Hematopoietic multipotent progenitor cell treated with erythropoietin and hydrocortisone succinate and interleukin-3 and kit ligand, for 4 days (in vitro differentiated cells): ENCODE data around the gene CD151.

Experiments
- DNase-seq: peaks from one replicate; pipeline ENCODE4 v3.0.0-alpha.2; 2015

The CD151 gene

DNA sequence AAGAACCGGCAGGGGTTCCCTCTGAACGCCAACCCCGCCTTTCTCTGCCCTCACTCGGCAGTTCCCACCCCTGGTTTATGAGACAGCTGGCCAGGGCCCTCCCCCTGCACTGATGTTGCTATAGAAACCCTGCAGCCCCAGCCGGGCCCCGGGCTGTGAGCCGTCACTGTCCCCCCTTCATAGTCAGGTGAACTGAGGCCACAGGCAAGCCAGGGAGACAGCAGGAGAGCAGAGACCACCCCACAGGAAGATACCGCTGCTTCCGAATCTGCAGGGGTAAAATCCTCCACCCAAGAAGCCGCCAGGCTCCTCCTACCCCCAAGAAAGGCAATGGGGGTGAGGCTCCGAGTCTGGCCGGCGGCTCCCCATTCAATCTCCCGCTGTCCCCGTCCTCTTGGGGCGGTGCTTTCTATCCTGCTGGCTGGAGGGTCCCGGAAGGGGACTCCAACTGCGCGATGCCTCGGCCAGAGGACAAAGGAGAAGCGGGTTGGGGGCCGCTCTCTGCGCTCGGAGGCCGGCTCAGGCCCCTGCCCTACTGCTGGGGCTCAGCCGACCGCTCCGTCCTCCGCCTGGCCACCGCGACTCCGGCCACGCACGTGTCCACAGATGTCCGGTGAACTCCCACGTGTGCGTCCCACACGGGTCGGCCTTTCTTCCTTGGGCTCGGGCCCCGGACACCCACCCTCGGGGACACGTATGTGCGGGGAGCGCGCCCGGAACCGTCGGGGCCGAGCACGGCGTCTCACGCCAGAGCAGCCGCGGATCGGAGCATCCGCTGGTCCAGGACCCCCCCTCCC, 35.3 kb upstream of the CD151 start:
- peak; percentile 90 for DNase-seq

- DNase-seq, result peak; percentile 92
These were observed 34.5 kb upstream of the CD151 start, which contains the start of gene SLC25A22 for GRCh38 chr11:798093-798713. Gene SLC25A22, minus strand, starts transcription at chr11:798281. Its CDS starts 3,275 bp downstream, at chr11:795006.

GRCh38 chr11:799641-800316, 33.0 kb upstream of the CD151 start:
- no peak for DNase-seq

GRCh38 chr11:800473-800872, 32.3 kb upstream of the CD151 start:
- no peak for DNase-seq

DNA sequence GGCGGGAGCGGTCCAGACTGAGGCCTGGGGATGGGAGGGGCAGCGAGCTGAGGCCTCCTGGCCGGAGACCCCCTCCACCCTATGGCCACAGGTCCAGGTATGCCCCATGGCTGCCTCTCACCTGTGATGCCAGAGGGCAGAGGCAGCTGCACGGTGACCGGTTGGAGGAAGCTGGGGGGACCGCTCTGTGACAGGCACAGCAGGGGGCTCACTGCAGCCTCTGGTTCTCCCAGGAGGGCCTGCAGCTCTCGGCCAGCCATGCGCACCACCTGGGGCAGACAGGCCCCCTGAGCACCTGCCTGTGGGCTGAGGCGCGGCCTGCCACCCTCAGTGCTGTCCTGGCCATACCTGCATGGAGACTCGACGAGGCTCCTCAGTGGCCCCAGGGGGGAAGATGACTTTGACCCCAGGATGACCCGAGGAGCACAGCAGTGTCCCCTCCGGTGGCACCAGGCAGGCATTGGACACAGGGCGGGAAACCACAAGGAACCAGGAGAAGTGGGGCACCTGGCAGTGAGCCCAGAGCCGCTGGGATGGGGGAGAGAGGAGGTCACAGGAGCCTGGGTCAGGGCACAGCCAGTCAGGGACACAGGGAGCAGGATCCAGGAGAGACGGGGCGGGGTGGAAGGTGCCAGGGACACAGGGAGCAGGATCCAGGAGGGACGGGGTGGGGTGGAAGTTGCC, 31.5 kb upstream of the CD151 start:
- no peak for DNase-seq

DNA sequence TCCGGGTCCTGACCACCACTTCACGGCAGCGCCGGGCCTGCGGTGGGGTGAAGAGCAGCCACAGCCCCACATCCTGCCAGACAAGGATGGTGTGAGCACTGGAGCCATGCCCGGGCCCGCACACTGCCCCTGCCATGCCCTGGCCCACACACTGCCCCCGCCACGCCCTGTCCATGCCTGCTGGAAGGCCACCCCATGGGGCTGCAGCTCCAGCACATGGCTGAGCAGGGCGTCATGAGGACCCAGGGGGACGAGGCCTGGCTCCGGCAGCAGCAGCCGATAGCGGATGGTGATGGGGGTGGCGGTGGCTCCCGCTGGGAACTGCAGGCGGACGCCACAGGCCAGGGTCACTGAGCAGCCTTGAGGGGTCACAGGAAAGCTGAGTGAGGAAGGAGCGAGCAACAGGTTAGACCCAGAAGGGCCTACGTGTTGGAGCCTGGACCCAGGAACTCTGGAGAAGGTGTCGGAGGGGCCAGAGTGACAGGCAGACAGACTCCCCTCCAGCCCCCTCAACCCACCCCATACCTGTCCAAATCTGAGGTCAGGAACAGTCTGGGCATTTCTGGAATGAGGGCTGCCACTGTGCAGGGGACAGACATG, 30.6 kb upstream of the CD151 start:
- DNase-seq, result no peak

DNA sequence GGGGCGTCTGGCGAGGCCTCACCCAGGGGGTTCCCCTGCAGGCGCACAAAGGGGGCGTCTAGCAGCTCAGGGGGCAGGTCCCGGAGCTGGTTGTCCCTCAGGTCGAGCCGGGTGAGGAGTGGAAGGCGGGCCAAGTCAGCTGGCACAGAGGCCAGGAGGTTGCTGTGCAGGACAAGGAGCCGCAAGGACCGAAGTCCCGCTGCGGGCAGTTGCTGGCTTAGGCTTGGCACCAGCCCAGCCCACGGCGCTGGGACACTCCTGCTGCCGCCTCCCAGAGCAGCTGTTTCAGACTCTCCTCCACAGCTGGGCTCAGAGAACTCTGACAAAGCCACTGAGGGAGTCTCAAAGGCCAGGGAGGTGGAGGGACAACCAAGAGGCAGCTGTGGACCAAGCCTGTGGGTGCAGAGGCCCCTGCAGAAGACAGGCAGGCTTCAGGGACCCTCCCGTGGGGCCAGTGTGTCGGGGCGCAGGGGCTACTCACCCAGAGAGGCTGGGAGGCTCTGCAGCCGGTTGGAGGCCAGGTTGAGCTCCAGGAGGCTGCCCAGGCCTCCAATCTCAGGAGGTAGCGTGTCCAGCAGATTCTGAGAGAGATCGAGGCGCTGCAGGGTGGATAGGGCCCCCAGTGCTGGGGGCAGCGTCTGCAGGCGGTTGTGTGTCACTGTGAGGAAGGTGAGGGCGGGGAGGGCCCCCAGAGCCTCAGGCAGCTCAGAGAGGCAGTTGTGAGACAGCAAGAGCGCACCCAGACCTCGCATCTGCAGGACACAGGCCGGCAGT, 29.9 kb upstream of the CD151 start:
- DNase-seq, result no peak

DNA sequence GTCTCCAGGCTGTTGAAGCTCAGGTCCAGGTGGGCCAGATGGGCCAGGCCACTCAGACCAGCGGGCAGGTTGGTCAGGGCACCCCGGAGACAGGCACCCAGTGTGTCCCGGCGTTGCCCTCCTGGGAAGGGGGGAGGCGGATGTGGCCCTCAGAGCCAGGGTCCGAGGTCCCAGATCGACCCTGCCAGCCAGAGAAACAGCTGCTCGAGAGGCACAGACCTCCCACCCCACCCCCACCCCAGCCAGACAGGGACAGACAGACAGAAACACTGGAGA, 29.3 kb upstream of the CD151 start:
- DNase-seq, result no peak

DNA sequence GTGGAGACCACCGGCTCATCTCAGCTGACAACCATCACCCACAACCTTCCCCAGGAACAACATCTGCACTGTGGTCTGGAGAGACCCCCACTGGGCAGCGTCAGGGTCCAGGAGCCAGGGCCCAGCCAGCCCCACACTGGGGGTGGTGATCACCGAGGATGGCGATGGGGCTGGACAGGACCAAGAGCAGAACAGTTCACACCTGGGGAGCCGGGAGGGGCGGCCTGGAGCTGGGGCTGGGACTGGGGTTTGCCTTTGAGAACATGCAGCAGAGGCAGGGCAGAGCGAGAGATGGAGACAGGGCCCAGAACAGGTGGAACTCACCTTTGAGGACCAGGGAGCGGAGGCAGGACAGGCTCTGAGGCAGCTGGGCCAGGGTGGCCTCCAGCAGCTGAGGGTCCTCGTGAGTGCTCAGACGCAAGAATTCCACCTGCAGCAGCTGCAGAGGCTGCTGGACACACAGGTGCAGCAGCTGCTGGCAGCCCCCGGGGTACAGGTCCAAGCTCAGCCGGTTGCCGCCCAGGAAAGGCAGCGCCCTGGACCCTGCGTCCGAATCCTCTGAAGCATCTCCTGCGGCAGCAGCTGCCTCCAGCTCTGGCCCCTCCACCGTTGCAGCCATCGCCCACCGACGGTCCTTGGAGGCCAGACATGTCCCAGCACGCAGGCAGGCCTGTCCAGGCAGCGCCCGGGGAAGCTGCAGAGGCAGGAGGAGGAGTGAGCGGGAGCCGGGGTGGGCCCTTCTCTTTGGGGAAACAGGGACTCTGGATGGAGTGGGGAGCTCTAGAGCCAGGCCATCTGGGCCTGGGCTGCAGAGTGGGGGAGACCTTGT, 28.8 kb upstream of the CD151 start:
- no peak for DNase-seq

DNA sequence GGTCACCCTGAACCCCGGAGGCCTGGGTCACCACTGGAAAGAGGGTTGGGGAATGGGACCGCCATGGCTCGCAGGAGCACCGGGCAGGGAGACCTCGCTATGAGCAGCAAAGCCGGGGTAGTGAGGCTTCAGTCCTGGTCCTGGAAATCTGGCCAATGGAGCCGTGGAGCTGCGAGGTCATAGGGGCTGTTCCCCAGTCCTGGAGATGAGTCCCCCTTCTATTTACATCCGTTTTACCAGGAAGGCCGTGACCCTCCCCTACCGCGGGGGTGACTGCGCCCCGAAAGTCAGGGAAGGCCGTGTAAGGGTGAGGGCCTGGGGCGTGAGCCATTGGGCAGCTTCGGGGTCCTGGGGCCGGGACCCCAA, 28.2 kb upstream of the CD151 start:
- no peak for DNase-seq

- DNase-seq, result peak; percentile 56
These were observed 24.1 kb upstream of the CD151 start for GRCh38 chr11:808427-809286.

- peak; percentile 99 for DNase-seq
These were observed 23.3 kb upstream of the CD151 start, which contains the start of gene RPLP2 for GRCh38 chr11:809287-810039. Gene RPLP2, plus strand, starts transcription at chr11:809967. Its CDS starts 268 bp downstream, at chr11:810235.

DNA sequence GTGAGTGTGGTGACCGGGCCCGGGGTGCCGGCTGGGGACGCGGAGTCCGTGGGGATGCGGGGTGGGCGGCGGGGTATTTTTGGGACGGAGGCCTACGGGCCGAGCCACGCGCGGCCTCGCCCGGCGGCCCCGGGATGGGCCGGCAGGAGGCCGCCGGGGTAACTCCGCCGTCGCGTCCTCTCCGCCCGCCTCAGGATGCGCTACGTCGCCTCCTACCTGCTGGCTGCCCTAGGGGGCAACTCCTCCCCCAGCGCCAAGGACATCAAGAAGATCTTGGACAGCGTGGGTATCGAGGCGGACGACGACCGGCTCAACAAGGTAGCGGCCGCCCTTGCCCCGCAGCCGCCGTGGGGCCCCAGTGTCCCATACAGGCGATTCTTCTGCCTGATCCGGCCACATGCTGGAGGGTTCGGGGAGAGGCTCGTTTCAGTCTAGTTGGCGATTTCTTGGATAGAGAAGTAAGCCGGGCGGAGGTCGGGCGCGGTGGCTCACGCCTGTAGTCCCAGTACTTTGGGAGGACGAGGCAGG, 22.6 kb upstream of the CD151 start:
- peak; percentile 33 for DNase-seq

DNA sequence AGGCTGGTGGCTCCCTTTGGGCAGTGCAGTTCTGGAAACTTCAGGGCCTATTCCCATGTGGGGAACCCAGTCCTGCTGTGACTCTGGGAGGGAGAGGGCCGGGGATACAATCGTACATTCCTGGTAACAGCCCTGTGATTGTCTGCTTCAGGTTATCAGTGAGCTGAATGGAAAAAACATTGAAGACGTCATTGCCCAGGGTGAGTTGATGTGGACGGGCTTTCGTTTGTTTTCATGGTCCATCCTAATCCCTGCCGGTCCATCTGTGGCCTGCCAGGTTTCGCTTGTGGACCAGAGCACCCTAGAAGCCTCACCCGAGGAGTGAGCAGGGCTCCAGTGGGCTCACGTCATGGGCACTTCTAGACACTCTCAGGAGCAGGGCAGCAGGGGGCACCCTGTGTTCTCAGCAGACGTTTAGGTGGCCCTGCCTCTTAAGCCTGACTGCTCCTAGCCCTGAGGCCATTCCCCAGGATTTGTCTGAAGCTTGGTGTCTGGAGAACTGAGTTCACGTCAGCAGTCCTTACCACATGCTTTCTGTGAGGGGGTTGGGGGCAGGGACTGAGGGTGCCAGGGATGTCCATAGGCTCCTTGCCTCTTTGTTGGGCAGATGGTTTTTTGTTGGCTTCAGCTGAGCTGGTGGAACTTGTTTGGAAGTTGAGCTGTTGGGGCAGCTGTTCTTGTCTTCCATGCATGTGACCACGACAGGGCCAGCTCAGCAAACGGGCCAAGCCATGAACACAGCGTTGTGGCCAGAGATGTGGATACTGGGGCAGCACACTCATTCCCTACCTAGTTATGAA, 21.1 kb upstream of the CD151 start:
- peak; percentile 69 for DNase-seq

DNA sequence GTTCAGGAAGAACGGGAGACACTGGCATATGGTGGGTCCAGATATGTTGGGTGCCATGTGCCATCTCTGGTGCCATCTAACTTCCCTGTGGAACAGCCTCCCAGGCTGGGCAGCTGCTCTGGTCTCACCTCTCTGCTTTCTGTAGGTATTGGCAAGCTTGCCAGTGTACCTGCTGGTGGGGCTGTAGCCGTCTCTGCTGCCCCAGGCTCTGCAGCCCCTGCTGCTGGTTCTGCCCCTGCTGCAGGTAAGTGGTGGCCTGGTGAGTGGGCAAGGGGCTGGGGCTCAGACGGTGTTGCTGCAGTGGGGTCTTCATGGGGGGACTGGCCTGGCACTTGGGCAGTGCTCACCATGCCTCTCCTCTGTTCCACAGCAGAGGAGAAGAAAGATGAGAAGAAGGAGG, 20.4 kb upstream of the CD151 start:
- DNase-seq, result no peak

- DNase-seq, result no peak
These were observed 19.7 kb upstream of the CD151 start for GRCh38 chr11:813072-813455.

GRCh38 chr11:813456-814096, 19.2 kb upstream of the CD151 start:
- no peak for DNase-seq
